Hematopoietic multipotent progenitor cell treated with erythropoietin and hydrocortisone succinate and interleukin-3 and kit ligand, for 17 days (in vitro differentiated cells): ENCODE results near the gene POLR2L.
A peak's percentile ranks its signal among the peaks of the same experiment; 100 is the strongest.

Experiments
- DNase-seq: peaks from one replicate; pipeline ENCODE4 v3.0.0-alpha.2; 2015; ENCODE audit warnings: low spot score

The POLR2L gene

GRCh38 chr11:842370-843002 is at the start of gene POLR2L, which contains the start of gene TSPAN4:
Gene POLR2L (minus strand): TSS chr11:842529. CDS start chr11:842508, 21 bp downstream.
Gene TSPAN4 (plus strand): TSS chr11:842852. CDS start chr11:850305, 7,453 bp downstream.
- DNase-seq = peak; percentile 90

GRCh38 chr11:890794-891540 is 48.6 kb upstream of the POLR2L start:
- no peak for DNase-seq

GRCh38 chr11:889687-890475 is 47.6 kb upstream of the POLR2L start:
- no peak for DNase-seq

DNA sequence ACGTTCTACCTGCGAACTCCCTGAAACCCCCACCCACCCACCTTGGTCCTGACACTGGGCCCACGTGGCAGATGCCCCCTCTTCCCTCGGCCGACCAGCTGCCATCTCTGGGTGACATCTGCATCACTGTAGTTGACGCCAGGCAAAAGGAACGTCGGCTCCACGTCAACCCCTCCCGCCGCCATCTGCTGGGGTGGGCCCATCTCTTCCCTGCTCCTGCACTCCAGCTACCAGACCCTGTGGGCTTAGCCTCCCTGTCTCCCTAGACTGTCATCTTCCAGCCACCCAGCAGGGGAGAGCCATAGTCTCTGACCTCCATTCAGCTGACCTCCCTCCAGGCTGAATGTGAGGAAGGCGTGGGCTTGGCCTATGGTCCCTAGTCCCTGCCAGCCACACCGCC is 46.9 kb upstream of the POLR2L start:
- DNase-seq = no peak

GRCh38 chr11:888310-889212 is 46.2 kb upstream of the POLR2L start:
- no peak for DNase-seq

- no peak for DNase-seq
Measured at GRCh38 chr11:887589-887988, 45.3 kb upstream of the POLR2L start.

GRCh38 chr11:886568-886967 is 44.2 kb upstream of the POLR2L start:
- DNase-seq = no peak

GRCh38 chr11:884578-885070 is 42.3 kb upstream of the POLR2L start:
- no peak for DNase-seq

DNA sequence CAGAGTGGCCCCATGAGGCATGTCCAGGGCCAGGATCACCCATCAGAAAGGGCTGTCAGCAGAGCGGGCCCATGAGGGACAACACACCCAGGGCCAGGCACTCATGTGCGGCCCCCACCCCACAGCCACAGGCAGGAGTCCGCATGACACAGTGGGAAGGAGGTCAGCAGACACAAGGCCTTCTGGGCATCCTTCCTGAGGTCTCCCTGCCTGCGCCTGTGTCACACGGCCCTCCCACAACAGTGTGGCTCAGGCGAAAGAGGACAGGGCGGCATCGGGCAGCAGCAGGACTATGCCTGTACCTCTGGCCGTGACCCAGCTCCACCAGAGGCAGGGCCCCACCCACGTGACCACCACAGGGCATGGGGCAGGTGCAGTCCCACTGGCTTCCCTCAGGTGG is 41.2 kb upstream of the POLR2L start:
- DNase-seq = no peak

DNA sequence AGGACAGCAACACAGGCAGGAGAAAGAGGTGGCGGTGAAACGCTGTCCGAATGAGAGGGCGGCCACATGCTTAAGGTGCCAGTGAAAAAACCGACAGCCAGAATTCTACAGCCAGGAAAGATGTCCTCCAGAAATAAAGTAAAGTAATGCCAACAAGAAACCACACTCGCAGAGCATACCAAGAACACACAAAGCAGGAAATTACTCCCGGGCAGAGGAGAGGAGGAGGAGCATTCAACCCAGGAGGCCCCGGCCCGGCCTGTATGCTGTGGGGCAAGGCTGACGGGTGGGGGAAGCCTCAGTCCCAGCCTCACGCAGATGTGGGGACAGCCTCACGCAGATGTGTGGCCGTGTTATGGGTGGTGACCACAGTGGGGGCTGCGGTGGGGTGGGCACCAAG is 40.3 kb upstream of the POLR2L start:
- no peak for DNase-seq

DNA sequence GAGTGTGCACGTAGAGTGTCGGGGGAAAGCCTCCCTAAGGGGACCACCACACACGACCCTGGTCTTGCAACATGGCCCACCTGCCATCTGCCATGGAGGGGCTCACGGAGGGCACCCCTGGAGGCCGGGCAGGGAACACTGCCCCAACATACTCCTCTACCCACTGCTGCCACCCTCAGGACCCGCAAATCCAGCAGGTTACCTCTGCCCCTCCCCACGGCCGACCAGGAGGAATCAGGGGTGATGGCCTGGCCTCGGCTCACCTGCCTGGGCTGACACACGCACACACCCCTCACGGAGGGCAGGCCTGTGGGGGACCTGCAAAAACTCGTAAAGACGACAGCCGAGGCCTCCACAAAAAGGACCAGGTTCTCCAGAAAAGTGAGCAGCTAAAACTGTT is 38.1 kb upstream of the POLR2L start:
- DNase-seq = no peak

GRCh38 chr11:877565-877964 is 35.2 kb upstream of the POLR2L start:
- DNase-seq = peak; percentile 73

- DNase-seq = peak; percentile 32
Measured at GRCh38 chr11:876545-876944, 34.2 kb upstream of the POLR2L start.

- DNase-seq = peak; percentile 80
Measured at GRCh38 chr11:875769-876301, 33.5 kb upstream of the POLR2L start.

GRCh38 chr11:875203-875602 is 32.9 kb upstream of the POLR2L start:
- no peak for DNase-seq

DNA sequence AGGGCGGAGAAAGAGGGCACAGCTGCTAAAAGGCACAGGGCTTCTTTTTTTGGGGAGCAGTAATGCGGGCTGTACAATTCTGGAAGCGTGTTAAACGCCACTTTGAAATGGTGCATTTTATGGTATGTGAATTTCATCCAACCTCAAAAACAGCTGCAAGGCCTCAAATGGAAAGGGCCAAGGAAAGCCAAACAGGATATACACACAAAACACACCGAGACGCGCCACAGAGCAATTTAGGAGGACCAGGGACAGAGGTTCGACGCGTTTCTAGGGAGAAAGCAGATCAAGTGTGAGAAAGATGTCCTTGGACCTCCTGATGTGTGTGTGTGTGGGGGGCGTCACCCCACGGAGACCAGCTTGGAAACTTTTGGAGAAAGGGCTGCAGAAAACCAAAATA is 31.4 kb upstream of the POLR2L start:
- DNase-seq = no peak

GRCh38 chr11:872799-873198 is 30.5 kb upstream of the POLR2L start:
- no peak for DNase-seq

GRCh38 chr11:871472-871871 is 29.1 kb upstream of the POLR2L start:
- DNase-seq = no peak

GRCh38 chr11:870418-870817 is 28.1 kb upstream of the POLR2L start:
- no peak for DNase-seq

DNA sequence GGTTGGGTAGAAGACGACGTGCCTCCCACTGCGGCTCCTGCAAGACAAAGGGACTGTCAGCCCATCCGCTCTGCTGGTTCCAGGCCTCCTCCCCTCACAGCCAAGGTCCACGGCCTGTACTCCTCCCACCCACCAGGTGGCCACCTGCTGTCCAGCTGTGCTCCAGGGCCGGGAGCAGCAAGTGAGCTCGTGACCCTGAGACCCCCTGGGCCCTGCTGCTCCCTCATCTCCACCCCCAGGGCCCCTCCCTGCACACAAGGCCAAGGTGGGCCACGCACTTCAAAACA is 27.7 kb upstream of the POLR2L start:
- DNase-seq = no peak

DNA sequence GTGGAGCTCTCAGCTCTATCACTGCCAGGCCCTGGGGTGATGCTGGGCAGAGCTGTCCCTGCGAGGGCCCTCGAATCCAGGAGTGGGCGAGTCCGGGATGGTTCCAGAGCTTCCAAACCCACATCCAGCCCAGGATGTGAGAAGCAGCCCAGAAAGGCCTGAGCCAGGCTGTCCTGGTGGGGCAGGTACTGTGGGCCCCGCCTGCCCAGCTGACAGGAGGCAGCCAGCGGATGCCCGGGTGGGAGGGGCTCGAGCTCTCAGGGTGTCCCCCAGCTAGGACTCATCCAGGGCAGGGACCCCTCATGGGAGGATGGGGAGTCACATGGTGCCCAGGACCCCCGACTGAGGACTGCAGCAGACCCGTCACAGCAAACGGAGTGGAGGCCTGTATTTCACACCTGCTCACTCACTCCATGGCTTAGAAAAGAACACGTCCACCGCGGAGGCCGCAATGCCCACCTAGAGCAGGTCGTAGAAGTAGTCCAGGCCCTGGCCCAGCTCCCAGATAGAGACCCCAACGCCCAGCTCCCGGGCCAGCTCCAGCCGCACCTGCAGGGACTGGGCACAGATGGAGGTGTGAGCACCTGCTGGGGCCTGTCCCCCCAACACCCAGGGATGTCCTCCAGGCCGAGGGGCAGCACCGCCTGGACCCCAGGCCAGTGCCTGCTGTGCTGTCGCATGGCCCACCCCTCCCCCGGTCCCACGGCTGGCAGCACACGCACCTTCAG is 27.2 kb upstream of the POLR2L start:
- DNase-seq = no peak
